RCC 7860 (cell line): Measurements from ENCODE around the gene RGS16.
A peak's percentile ranks its signal among the peaks of the same experiment; 100 is the strongest.

Source experiments
- DNase-seq: peaks from one replicate; pipeline ENCODE4 v3.0.0-alpha.2; 2015; ENCODE audit warnings: low spot score
- FAIRE-seq: peaks from 2 replicates; lab custom pipeline; 2012; peaks lifted over from hg19 to GRCh38; lab: Jason Lieb, UNC

Gene RGS16

DNA sequence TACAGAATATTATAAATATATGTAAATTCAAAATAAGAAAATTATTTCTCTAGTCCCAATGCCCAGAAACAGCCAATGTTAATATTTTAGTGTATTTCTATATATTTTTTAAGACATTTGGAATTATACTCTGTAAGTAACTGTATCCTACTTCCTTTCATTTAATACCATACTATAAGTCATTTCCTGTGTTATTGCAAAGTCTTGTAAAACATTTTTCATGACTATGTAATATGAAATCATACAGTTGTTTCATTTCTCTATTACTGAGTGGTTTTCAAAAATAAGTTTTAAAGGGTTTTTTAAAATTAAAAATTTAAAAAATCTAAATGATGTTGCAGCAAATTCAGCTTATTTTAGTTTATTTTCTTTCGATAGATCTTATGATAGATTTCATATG, 17.1 kb downstream of the RGS16 start:
- DNase-seq (no peak), FAIRE-seq (peak; percentile 7)

- DNase-seq (no peak), FAIRE-seq (no peak)
Observed at GRCh38 chr1:182586380-182586779, 17.8 kb downstream of the RGS16 start.

DNA sequence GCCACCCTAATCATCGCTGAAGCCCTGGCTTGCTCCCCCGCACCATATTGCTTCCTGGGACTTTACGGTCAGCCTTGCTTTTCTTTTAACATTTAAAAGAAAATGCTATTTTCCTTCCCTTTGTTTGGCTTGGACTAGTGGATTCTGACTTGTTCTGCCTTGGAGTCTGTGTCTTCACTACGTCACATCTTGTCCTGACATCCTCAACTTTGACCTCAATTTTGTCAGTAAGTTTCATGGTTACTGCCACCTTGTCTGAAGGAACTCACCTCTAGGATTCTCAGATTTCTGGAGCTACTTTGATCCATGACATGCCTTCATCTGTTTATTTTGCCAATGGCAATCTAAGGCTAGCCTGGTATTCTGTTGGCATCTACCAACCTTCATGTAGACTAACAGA, 19.4 kb downstream of the RGS16 start:
- no peak for DNase-seq
- FAIRE-seq = no peak

DNA sequence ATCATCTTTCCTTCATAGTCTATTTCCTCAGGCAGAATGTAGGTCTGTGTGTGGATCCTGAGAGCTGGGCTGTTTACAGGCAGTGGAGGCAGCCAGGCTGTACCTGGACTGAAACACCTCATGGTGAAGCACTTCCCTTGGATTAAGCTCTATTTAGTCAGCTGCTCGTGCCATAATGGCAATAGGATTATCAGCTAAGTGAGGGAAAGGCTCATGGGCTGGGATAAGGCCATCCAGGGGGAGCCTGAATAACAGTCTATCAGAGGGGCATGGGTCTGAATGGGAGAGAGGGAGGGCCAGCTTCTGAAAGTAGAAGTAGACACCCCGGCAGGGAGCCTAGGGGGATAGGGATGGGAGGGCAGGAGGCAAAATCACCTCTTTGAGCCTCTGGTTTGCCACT, 23.5 kb downstream of the RGS16 start:
- FAIRE-seq = no peak
- no peak for DNase-seq

DNA sequence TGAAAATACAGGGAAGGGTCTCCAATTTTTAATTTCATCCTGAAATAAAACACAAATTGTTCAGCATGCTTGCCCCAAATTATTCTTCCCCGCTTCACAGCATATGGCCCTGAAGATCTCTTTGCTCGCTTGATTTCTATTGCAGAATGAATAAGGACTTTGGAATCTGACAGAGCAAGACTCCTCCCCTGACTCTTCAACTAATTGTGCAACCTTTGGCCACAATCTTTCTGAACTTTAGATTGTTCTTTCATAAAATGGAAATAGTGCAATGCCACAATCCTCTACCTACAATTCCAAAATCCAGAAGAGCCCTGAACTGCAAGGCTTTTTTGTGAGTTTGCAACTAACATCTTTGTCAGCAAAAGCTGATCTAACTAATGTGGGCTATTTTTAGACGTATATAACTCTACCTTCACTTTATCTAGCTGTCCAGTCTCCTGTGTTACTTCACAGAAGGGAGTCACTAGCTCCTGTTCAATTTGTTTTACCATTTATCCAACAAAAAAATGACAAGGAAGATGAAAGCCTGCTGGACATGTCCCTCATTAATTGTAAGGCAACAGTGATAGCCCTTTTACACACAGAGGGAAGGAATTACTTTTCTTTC, 28.5 kb downstream of the RGS16 start:
- FAIRE-seq = peak; percentile 30
- peak; percentile 24 for DNase-seq

DNA sequence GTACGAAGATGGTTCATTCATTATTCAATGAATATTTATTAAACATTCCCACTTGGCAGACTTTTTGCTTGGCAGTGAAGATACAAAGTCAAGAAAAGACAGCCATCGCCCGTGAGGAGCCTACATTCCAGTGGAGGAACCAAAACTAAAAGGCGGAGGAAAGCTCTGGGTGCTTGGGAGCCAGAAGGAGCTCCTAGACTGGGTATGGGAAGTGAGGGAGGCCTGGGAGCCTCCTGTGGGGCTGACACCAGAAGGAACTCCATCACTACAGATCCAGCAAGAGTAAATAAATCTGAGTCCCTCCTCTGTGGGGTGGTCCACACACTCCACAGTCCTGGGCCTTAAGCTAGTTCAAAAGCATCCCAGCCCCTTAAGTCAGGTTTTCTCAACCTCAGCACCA, 30.0 kb downstream of the RGS16 start:
- no peak for FAIRE-seq

DNA sequence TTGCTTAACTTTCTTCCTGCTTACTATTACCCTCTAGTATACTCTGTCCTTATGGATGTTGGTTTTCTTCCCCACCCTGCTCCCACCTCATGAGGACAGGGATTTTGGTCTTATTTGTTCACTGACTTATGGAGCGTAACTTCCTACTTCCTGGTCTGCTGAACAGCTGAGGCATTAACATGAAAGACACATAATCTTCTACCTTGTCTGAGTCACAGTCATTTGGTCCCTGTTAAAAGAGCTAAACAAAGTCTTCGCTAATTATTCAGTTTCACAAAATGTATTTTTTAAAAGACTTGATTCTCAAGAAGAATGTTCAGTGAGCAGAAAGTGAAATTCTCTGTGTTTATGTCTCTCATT, 33.6 kb downstream of the RGS16 start:
- no peak for DNase-seq
- no peak for FAIRE-seq

More for the DNA sequence above, 30.0 kb downstream of the RGS16 start:
- no peak for DNase-seq

DNA sequence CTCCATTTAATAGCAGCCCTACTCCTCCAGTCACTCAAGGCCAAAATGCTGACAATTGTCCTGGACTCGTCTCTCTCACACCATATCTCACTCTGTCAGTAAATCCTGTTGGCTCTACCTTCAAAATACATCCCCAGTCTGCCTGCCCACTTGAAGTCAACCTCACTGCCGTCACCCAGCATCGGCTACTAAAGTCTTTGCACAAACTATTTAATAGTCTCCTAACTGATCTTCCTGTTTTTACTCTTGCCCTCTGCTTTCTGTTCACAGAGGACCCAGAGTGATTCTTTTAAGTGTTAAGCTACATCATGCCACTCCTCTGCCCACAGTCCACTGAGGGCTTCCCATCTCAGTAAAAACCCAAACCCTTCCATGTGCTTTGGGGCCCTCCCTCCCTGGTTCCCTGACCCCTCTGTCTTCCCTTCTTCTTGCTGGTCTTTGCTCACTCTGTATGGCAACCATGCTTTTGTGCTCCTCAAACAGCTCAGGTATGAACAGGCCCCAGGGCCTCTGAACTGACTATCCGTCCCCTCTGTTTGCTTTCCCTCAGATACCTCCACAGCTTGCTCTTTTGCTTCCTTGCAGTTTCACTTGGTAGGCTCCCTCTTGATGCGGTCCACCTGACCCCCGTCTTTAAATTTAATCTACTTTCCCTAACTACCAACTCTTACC, 34.1 kb downstream of the RGS16 start:
- DNase-seq = no peak
- FAIRE-seq = no peak

GRCh38 chr1:182568647-182569284, 35.4 kb downstream of the RGS16 start:
- no peak for FAIRE-seq
- no peak for DNase-seq

- no peak for DNase-seq
- no peak for FAIRE-seq
Observed at GRCh38 chr1:182567629-182568028, 36.6 kb downstream of the RGS16 start.

- no peak for FAIRE-seq
- no peak for DNase-seq
Observed at GRCh38 chr1:182565537-182565936, 38.7 kb downstream of the RGS16 start.

DNA sequence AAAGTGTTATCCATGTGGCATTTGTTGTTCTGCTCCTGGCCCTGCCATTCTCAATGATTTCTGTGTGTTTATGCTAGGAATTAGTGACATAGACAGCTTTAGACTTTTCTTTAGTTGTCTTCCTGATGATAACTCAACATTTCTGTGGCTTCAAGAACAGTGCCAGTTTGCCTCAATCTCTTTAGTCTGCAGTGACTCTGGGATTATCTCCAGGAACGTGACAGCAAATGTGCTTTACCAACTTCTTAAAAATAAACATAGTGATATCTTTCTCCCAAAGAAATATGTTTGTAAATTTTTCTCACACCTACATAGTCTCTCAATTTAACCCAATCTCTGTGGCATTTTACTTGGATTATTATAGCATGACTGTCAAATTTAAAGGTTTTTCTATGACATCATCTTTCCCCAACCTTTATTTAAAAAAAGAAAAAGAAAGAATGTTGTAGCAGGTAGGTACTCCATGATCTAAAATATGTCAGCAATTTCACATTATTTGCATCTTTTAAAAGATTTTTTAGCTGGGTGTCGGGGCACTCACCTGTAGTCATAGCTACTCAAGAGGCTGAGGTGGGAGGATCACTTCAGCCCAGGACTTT, 39.7 kb downstream of the RGS16 start:
- no peak for FAIRE-seq
- no peak for DNase-seq

- DNase-seq (no peak), FAIRE-seq (no peak)
Observed at GRCh38 chr1:182563095-182563494, 41.1 kb downstream of the RGS16 start.

DNA sequence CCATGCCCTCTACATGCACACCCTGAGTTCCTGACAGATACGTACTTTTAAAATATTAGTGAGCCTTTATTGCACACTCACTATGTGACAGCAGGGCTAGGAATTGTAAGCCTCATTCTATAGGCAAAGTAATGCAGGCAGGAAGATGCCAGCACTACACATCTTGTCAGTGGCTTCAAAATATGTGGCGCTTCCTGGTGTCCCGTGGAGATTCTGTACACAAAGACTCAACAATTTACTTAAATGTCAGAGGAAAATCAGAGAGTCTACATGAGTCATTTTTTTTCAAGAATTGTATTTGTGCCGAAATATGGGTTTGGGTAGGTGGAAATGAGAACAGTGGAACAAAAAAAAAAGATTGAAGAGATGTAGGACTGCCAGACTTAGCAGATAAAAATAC, 42.7 kb downstream of the RGS16 start:
- DNase-seq = no peak

GRCh38 chr1:182560392-182560984, 43.7 kb downstream of the RGS16 start:
- DNase-seq = no peak
- no peak for FAIRE-seq

More for the DNA sequence above, 42.7 kb downstream of the RGS16 start:
- FAIRE-seq = no peak

DNA sequence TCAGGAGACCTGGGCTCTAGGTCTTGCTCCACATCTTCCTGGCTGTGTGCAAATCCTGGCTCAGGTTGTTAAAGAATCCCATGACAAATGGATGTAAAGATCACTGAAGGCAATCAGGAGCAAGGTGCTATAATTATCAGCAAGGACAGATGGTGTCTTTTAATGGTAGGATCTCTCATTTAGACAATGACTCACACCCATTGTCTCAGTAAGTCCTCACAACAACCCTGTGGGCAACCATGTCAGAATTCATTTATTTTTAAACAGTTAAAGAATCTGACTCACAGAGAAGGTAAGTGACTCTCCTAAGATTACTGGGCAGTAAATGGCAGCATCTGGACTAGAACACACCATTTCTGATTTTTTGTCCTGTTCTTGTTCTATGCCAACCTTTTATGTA, 47.9 kb downstream of the RGS16 start:
- FAIRE-seq = no peak
- DNase-seq = no peak

- FAIRE-seq (no peak), DNase-seq (no peak)
Observed at GRCh38 chr1:182555493-182555892, 48.7 kb downstream of the RGS16 start.

GRCh38 chr1:182552527-182552926, 51.7 kb downstream of the RGS16 start:
- FAIRE-seq (no peak), DNase-seq (no peak)

GRCh38 chr1:182549811-182550210, 54.4 kb downstream of the RGS16 start:
- DNase-seq (no peak), FAIRE-seq (no peak)

GRCh38 chr1:182549346-182549745, 54.8 kb downstream of the RGS16 start:
- DNase-seq (no peak), FAIRE-seq (no peak)
